ENCODE measurements around the gene NUCKS1.

The NUCKS1 gene

DNA sequence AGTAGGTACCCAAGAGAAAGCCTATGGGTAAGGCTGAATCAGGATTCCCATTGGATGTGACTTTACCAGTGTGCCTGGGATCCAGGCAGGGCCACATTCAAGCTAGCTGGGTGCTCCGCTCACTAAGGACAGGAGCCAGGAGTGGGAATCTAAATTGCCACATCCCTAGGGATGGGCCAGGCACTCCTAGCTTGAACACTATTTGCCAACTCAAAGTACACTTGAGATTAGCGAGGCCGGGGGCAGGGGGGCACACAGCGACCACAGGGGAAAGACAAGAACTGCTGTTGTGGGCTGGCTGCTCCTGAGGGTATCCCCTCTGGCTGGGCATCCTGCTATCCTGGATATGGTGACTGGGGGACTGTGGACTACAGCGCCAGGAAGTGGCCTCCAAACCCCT is 74.0 kb downstream of the NUCKS1 start:
- TF ChIP-seq, protein P1, sequence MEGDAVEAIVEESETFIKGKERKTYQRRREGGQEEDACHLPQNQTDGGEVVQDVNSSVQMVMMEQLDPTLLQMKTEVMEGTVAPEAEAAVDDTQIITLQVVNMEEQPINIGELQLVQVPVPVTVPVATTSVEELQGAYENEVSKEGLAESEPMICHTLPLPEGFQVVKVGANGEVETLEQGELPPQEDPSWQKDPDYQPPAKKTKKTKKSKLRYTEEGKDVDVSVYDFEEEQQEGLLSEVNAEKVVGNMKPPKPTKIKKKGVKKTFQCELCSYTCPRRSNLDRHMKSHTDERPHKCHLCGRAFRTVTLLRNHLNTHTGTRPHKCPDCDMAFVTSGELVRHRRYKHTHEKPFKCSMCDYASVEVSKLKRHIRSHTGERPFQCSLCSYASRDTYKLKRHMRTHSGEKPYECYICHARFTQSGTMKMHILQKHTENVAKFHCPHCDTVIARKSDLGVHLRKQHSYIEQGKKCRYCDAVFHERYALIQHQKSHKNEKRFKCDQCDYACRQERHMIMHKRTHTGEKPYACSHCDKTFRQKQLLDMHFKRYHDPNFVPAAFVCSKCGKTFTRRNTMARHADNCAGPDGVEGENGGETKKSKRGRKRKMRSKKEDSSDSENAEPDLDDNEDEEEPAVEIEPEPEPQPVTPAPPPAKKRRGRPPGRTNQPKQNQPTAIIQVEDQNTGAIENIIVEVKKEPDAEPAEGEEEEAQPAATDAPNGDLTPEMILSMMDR (IDR thresholded peaks at IDR 0.05; ENCODE audit: extremely low read depth, insufficient read depth, missing control alignments): no peak
- in situ Hi-C loops (cut with MboI; ENCODE audit: low pct_unique_long_range_greater_than_20kb, low sequenced_read_pairs, unreplicated experiment): no loop called here
- DNase-seq (ENCODE audit: low spot score): no peak

DNA sequence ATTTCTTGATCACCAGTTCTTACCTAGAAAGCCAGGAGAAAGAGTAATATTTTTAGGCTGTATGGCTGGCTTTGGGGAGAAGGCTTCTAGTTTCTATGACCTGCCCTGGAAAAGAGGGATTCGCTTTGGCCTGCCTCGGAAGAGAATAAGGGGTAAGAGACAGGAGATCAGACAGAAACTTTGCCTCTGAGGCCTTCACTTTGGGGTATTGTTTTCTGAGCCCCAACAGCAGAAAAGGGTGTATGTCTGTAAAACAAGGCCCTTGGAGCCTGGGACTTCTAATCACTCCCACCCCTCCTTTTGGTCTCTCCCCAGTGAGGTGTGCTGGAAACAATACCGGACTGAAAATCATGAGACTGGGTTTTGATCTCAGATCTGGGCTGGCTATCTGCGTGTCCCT is 74.7 kb downstream of the NUCKS1 start:
- no peak for DNase-seq (ENCODE audit: low spot score)
- in situ Hi-C loops (cut with MboI; ENCODE audit: low pct_unique_long_range_greater_than_20kb, low sequenced_read_pairs, unreplicated experiment): no loop called here
- TF ChIP-seq, protein P1 (IDR thresholded peaks at IDR 0.05; ENCODE audit: extremely low read depth, insufficient read depth, missing control alignments): no peak

DNA sequence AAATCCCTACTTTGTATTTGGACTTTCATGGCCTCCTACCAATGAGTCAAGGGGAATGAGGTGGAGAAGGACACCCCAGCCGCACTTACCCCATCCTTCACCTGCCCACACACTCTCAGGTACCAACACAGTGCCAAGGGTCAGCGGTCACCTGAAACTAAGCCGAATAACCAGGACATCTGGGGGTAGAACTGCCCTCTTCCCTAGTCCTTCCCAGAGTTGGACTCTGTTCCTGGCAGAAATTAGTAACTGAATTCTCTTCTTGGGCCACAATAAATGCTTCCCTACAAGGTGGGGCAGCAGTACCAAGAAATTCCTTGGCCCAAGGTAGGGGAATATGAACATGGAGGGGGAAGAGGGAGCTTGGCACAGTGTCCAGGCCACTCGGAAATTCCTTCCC is 77.0 kb downstream of the NUCKS1 start:
- in situ Hi-C loops (cut with MboI; ENCODE audit: low pct_unique_long_range_greater_than_20kb, low sequenced_read_pairs, unreplicated experiment): no loop called here

DNA sequence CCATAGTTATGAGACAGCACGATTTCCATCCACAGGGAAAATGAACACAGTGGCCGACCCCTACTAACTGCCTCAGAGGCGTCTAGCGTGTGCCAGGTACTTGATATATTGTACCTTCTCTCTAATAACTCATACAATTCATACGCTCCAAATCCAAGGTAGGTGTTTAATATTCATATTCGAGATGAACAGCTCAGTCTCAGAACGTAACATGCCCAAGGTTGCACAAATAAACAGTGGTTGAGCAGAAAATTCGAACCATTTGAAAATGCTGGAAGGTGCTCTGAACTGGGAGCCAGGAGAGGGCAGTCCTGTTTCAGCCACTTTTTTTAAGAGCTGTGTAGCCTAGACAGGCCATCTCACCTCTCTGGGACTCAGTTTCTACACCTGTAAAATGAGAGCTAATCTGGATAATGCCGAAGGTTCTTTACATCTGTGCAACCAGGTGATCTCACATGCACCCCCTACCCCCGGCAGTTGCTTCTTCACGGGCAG is 77.5 kb downstream of the NUCKS1 start:
- in situ Hi-C loops (cut with MboI; ENCODE audit: low pct_unique_long_range_greater_than_20kb, low sequenced_read_pairs, unreplicated experiment): no loop called here
- TF ChIP-seq, protein P1 (IDR thresholded peaks at IDR 0.05; ENCODE audit: extremely low read depth, insufficient read depth, missing control alignments): no peak
- DNase-seq (ENCODE audit: low spot score): no peak

More for the DNA sequence above, 77.0 kb downstream of the NUCKS1 start:
- TF ChIP-seq, protein P1 (IDR thresholded peaks at IDR 0.05; ENCODE audit: extremely low read depth, insufficient read depth, missing control alignments): no peak
- DNase-seq (ENCODE audit: low spot score): no peak

DNA sequence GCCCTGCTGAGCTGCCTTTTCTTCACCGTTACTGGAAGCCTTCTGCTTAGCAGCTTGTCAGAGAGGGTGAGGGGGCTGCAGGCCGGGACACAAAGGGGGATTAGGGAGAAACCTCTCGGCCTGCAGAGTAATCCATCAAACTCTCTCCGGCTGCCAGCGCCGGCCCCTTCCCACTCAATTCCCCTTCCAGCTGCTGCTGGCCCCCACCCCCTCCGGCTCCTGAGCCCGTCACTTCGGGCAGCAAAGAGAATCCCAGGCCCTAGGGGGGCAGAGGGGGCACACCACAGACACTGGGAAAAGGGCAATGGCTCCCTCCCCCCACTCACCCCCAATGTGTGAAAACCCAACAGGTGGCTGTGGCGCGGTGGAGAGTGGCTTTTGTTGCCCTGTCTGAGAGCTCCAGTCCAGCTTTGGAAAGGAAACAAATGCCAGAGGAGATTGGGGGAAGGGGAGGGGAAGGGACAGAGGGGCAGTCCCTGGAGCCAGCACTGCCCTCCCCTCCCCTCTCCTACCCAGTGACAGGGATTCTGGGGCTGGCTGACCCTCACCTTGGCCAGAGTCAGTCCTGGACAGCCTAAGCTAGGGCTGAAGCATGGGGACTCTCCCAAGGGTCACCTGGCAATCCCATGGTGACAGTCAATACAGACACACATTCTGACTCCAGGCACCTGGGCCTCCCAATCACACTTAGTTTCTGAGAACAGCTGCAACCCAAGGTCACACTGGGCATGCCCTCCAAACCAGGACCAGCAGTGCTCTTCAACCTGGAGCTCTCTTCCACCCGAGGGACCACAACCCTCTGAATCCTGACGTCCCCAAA is 79.2 kb downstream of the NUCKS1 start:
- in situ Hi-C loops (cut with MboI; ENCODE audit: low pct_unique_long_range_greater_than_20kb, low sequenced_read_pairs, unreplicated experiment): no loop called here
- TF ChIP-seq, protein P1 (IDR thresholded peaks at IDR 0.05; ENCODE audit: extremely low read depth, insufficient read depth, missing control alignments): no peak

DNA sequence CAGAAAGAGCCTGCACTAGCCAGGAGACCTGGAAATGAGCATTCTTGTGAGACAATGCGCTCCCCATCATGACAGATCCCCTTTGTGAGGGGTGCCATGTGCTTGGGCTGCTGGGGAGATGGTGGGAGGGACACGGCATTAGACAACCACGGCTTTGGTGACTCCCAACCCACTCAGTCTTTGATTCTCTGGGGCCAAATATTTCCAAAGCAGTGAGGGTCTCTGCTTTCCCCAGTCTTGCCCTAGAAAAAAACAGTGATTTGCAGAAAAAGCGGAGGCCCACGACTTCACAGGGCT is 79.9 kb downstream of the NUCKS1 start:
- TF ChIP-seq, protein P1 (IDR thresholded peaks at IDR 0.05; ENCODE audit: extremely low read depth, insufficient read depth, missing control alignments): no peak

More for the DNA sequence above, 79.2 kb downstream of the NUCKS1 start:
- DNase-seq (ENCODE audit: low spot score): no peak

More for the DNA sequence above, 79.9 kb downstream of the NUCKS1 start:
- DNase-seq (ENCODE audit: low spot score): no peak
- in situ Hi-C loops (cut with MboI; ENCODE audit: low pct_unique_long_range_greater_than_20kb, low sequenced_read_pairs, unreplicated experiment): no loop called here

All from GM13977 (cell line).